Measurements from ENCODE around the gene COX7A2.

Gene COX7A2

DNA sequence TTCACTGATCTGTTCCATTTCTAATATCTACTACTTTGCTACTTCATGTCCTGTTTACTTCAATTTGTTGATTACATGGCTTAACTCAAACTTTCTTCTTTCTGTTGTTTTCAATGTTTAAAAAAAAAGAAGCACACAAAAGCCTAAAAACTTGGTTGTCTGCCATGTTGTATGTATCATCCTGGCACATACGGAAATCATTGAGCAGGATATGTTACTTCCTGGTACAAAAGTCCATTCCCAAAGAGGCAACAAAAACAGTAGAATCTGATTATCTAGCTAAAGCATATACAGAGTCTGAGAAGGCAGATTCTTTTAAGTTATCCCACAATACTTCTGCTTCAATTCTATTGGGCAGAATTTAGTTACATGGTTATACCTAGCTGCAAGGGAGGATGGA, 23.2 kb downstream of the COX7A2 start:
- peak; percentile 49 for DNase-seq

DNA sequence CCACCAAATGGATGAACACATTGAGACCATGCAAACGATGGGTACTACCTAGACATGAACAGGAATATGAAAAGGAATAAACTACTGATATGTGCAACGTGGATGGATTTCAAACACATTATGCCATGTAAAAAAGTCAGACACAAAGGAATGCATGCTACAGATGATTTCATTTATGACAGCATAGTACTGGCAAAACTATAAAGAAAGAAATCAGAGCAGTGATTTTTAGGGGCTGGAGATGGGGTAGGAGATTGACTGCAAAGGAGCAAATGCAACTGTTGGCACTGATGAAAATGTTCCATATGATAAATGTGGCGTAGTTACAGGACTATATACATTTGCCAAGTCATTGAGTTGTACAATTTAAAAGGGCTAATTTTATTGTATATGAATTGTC, 24.3 kb downstream of the COX7A2 start:
- peak; percentile 61 for DNase-seq

DNA sequence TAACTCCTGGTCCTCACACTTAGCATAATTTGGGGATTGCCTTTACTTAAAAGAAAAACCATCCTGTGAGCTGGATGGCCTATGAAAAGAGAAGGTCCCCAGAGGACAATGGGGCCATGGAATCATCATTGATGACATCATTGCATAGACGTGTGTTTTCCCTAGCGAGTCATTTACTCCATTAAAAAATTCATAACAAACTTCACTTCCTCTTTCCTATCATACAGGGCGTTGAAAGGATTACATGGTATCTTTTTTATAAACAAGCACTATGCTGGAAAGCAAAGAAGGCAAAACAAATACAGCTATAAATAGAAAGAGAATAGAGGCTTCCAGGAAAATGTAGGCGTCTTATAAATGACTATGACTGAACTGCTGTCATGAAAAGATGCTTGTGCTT, 26.4 kb downstream of the COX7A2 start:
- peak; percentile 56 for DNase-seq

DNA sequence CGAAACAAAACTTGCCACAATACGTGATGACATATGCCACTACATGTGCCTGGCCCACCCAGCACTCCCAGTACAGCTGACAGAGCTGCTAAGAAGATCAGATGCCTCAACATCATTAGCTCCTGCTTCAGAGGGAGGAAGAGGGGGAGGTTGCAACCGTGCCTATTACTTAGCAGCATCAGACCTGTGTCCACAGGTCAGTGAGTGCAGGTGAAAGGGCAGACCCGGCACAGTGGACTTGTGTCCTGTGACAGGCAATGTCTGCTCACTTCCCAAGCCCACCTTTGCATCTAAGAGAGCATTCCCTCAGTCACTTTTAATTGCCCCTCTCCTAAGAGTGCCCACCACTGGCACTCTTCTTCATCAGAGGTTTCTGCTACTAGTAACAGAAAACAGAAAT, 28.3 kb downstream of the COX7A2 start:
- no peak for DNase-seq

DNA sequence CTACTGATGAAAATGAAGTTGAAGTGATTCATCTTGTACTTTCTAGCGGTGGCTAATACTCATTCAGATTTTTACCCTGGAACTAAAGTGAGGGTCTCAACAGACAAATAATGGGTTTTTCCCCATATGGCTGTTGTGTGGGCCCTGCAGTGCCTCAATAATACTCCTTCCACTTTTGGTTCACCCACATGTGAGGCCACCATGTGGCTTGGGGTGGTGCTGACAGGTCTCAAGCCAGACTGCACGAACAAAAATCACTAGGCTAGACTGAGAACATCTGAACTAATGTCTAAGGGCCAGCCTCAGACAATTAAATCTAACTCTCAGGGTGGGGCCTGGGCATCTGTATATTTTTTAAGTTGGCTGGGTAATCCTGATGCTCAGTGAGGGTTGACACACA, 29.9 kb downstream of the COX7A2 start:
- no peak for DNase-seq

DNA sequence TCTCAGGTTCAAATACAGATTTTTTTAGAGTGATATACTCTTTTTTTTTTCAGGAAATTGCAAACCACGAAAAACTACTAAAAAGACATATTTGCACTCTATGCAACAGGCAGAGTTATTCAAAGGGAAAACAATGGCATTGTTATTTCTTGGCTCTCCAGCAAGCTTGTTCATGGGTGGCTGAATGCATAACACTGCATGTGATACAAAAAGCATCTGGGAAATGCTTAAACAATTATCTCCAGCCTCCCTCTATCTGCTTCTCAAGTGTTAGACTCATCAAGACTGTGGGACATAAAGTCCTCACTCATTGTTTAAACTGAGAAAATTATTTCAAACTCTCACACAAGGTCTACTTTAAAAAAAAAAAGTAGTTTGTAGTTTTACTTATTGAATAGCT, 30.5 kb downstream of the COX7A2 start:
- DNase-seq, result peak; percentile 30

DNA sequence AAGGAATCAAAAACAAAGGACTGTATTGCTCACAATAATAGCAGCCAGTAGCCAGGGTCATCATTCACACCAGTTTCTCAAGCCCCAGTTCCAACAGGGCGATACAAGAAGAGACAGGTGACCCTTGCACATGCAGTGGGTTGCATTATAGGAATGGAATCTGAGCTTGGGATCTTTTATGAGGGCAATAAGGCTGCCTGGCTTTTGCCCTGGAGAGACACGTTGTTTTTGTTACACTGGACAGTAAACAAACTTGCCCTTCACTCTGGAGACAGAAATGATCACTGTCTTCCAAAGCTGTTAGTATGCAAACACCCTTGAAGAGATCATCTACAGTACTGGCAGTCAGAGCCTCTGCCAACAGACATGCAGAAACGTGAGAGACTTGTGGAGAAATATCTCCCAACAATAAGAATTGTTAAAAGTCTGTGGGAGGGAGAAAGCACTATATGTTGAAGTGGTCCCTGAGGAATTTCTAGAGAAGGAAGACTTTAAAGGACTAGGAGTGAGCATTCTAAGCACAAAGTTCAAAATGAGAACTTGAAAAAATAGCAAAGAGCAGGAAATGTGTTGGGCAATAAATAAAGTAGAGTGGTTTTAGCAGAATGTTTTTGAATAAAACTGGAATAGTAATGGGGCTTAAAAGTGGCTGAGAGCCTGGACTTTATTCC, 31.5 kb downstream of the COX7A2 start:
- DNase-seq, result no peak

DNA sequence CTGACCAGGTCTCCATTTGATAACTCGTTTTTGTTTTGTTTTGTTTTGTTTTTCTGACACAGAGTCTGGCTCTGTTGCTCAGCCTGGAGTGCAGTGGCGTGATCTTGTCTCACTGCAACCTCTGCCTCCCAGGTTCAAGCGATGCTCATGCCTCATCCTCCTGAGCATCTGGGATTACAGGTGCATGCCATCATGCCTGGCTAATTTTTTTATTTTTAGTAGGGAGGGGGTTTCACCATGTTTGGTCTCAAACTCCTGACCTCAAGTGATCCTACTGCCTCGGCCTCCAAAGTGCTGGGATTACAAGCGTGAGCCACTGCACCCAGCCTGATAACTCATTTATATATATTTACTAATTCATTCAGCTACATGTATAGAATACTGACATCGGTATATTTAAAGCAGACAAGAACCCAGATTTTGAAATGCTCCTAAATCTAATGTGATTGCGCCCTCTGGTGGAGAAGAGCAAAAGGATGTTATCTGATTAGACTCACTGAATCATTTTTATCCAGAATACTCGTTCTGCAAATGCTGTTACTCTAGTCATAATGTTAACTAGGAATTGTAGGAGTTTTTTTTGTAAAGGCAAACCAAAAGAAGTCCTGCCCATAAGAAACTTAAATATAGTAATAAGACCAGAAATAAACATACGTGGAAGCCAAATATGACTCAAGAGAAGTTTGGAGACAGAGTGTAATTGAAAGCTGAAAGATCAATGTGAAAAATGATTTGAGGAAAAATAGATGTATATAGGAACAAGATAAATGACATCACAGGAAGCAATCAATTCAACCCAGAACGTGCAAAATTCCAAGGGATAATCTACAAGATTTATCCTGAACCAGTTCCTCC, 32.5 kb downstream of the COX7A2 start:
- DNase-seq, result peak; percentile 72

DNA sequence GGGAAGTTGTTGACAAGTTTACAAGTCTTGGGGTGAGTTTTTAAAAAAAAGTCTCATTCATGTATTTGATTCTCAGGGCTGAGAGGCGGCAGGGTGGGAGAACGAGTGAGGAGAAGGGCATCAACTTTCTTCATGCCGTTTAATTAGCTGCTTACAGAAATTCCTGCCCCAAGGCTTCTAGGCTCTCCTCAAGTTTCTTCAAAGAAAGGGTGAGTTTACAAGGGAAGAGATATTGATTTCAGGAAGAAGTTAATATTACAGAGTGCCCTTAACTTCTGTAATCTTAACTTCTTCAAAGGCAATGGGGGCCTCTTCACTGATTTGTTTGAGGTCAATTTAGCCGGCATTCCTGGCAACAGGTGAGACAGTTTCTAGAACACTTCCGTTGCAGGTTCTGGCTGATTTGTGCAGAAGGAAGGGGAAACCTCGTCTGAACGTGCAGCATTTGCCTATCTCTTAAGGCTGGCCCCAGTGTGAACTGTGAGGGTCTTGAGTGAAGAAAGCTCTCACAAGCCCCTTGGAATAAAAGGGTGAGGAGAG, 34.3 kb downstream of the COX7A2 start:
- DNase-seq, result no peak

DNA sequence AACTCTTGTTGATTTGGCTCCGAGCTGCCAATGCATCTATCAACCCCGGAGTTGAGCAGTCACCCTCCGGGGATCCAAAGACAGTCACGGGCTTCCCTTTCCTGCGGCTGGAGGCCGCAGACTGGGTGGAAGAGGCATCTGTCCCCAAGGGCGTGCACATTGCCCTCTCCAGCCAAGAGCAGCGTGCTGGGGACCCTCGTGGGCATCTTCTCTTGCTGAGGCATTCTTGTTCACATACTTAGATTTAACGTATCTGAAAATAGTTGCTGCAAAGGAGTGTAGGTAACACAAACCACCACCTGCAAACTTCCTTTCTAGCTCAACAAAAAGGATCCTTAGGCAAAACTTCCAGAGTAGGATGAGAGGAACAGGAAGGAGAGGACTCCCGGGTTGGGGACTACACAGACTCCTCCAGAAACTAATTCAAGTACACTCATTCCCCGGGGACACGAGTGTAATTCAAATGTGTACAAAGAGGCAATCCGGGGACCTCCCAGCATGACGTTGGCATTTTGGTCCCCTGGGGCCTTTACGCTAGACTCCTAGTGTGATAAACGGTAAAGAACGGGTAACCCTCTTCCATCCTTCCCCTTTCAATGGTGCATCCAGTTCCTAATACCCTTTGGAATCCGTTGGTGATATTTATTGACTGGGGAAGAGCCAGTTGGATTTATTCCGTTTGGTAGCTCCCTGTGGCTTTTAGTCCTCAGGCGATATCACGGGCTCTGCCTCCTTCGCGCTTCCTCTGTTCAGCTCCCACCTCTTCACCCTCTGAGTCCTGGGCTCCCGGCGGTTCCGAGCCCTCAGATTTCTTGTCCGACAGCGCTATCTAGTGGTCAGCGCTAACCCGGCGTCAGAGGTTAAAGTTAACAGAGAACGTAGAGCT, 35.1 kb downstream of the COX7A2 start:
- DNase-seq, result peak; percentile 87

DNA sequence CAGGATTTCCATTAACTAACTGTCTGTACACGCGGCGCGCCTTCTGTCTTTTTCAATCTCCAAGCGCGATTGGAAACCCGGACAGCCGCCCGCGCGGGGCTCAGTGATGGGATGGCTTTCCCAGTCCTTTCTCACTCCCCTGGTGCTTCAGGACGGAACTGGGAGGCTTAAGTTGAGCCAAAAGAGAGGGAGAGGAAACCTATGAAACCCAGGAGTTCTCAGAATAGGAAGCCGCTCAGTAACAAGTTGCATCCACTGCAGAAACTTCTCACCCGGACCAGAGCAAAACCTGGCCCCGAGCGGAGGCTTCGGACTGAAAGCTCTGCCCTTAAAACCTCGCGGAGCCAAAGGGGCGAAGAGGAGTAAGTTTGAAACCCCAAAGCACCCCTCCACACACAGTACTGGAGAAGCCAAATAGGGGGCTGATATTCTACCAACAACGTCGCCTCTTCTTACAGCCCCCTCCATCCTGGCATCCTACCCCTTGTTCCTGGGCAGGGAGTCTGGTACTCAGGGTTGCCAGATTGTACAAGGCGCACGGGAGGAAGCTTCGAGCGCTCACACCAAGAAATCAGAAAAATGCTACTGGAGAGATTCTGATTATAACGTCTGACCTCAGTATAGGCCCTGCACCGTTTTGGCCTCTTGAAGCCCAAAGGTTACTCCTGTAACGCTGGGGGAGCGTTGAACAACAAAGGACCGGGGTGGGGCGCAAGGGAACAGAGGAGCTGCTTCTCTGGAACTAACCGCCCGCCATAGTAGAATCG, 36.8 kb downstream of the COX7A2 start:
- no peak for DNase-seq

DNA sequence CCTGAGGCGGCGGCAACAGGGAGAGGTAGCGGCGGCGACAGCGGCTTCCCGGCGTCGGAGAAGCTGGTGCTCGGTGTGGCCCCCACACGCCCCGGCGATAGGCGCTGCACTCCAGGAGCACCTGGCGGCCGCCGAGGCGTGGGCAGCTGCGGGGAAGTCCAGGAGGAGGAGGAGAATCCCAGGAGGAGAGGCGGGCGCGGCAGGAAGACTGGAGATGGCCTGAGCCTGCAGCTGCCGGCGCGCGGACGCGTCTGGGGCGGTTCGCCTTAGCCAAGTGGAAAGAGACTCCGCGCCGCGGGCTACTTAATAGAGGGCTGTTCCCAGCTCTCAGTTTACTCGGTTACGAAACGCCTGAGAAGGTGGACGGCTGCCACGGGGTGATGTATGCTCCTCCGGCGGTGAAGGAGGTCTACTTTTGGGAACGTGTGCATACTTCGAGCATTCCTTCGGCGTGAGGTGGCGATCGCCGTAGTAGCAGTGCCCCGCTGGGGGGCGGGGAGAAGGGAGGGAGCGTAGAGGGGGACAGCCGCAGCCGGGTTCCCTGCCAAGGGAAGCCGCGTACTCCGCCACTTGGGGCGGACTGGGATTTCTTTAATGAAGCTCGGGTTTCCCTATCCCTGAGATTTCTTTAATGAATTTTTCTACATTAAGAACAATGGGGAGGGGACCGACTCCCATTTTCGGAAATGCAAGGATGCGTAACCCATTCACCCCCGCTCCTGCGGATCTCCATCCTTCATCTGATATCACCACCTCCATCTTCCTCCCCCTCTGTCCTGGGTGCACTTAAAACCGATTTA, 37.6 kb downstream of the COX7A2 start, which contains the start of gene COL12A1:
Gene COL12A1 (minus strand): TSS at position 278 of the 800 bp plus-strand sequence. CDS start 3,261 bp downstream, outside the sequence.
- peak; percentile 100 for DNase-seq

DNA sequence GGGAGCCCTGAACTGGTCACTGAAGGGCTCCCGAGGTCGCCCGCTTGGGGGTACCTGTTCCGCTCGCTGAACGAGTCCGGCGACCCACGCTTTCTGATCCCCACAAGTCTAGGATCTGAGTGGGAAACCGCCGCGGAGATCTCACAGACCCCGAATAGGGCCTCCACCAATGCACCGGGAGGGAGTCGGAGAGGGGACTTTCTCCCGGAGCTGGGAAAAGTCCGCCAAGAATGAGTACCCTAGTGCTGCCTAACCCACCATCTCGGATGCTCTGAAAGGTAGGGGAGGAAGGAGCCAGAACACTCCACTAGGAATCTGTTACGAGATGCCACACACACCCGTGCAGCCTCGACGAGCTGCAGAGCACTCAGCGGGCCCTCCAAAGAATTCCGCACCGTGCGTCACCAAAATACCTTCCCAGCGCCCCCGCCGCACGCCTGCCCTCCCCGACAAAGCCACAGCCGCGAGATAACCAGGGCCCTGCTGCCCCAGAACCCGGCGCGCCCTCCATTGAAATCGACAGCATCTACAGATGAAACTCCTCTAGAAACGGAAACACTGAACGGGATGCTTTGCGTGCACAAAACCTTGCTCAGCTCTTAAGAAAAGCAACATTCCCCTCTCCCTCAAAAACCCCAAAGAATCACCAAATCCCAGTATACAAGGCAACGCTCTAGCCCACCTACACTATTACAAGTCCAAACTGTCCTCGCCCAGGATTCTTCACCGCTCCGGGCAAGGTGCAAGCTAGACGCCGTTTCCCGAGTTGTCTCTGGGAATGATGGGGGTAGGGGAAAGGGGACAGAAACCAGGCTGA, 38.4 kb downstream of the COX7A2 start:
- DNase-seq, result peak; percentile 85

DNA sequence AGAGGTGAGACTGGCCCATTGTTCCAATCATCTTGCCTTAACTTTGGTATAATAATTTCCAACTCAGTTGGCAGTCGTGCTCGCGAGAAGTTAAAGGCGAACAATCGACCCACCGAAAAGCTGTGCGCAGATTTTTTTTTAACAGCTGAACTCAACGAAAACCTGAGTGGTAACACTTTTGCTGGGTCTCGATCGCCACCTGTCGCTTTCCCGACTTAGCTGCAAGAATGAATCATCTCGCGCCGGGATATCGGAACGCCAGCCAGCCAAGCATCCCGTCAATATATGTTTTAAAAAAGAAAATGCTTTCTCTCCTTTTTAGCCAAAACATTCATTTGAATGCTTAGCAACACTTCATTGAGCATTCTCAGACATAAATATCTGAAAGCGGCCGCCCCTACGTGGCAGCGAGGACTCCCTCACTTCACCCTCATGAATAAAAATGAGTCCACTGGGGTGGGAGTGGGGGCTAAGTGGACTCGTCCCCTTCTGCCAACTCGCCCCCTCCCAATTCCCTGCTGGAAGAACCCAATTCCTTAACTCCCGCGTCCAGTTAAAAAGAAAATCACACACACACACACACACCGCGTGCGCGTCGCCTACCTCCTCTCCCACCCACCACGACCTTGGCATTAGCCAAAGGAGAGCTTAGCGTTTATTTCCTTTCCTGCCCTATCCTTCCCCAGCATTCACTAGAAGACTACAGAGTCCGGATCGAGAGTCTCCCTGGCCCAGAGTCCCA, 39.2 kb downstream of the COX7A2 start:
- DNase-seq, result peak; percentile 95

DNA sequence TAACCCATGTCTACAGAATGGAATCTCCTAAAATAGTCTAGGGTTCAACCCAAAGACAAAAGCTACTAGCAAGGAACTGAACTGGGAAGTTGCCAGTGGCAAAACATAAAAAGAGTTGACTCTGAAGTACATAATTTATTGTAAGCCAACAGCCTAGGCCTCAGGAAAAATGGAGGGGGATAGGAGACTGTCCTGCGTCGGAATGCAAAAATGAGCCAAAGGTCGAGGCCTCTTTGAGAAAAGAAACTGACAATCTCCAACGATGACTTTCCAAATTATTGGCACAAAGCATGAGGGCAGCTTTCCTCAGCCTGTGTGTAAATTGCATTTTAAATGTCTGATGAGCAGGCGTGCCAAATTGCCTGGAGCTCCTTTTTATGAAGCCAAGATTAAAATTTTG, 39.9 kb downstream of the COX7A2 start:
- DNase-seq, result peak; percentile 49

DNA sequence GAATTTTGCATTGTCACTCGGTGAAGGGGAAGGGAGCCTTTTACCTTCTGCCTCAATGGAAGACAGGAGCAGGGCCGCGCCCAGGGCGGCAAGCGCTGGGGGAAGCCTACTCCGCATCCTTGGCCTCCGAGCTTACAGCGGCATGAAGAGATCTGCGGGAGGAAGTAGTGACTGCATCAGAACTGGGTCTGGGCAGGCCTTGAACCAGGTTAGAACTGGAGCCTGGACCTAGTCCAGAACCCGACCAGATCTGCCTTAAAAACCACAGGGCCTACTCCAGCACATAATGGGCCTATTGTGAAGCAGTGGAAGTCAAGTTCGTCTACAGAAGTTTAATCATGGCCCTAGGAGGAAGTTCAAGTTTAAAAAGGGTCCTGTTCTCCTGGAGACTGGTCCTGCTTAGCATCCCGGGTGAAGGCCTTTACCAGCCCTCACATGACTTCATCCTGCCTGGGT, 40.9 kb downstream of the COX7A2 start:
- DNase-seq, result peak; percentile 42

DNA sequence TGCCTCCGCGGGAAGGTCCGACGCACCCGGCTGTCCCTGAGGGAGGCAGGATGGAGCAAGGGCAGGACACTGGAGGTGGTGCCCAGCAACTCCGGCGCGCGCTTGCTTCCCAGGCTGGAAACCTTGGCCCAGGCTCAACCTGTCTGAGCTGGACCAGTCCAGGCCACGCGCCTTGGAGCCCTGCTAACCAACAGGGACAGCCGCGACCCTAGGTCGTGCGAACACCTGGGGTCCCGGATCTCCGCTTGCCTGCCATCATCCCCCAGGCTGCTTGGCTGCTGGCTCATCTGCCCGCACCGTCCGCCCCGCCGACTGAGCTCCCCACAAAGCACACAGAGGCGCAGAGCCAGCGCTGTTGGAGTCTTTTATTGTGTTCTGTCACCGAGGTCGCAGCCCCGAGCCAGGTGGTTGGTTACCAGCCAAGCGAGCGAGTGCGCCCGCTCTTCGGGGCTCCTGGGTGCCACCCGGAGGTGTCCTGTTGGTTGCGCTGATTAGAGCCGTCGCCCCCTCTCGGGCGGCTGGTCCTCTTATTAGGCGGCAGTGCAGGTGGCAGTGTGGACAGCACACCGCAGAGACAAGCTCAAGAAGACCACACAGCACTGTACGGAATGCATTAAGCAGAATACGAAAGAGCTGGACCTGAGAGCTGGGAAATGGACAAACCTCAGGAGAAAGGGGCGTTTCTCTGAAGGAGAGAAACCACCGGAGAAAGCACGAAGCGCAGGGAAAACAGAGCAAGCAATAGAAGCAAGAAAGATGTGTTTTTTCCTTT, 41.5 kb downstream of the COX7A2 start:
- peak; percentile 30 for DNase-seq

DNA sequence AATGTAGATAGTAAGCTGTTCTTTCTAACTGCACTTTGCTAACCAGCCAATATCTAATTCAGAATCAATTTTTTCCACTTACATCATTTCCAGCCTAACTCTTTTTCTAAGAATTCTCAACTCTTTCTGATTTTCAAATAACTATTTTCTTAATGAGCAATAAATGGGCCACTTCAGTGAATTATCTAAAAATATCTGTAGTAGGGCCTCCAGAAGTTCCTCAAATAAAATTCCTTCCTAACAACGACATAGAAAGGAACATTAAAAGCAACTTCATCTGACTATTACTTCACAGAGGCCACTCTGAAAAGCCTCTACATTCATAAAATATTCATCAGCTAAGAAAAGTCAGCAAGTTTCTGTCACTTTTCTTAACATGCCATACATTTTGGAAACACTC, 42.6 kb downstream of the COX7A2 start:
- peak; percentile 21 for DNase-seq

All from fibroblast of skin of abdomen (primary cell).